ENCODE results near the gene TAPBP.
"Not testable (repeated sequence)": the region's sequence is repeated elsewhere in the genome, so short reads cannot be mapped to it uniquely, and the experiment has no call there.

GRCh38 chr6:33355860-33356259 lies 42.0 kb upstream of the TAPBP start:
- not testable (repeated sequence) for TF ChIP-seq CTCF (IDR thresholded peaks at IDR 0.05); REST (IDR thresholded peaks at IDR 0.05); JUN (IDR thresholded peaks at IDR 0.05); MAX (IDR thresholded peaks at IDR 0.05); CEBPB (IDR thresholded peaks at IDR 0.05); RAD21 (conservative IDR thresholded peaks at IDR 0.05 in 1 of 2, IDR thresholded peaks at IDR 0.05 in 1 of 2); POLR2A (IDR thresholded peaks at IDR 0.05; ENCODE audit: low read length); USF2 (IDR thresholded peaks at IDR 0.05); E2F6 (IDR thresholded peaks at IDR 0.05; ENCODE audit: borderline replicate concordance, low read depth)
